NT2/D1 (cell line): Measurements from ENCODE around the gene TRIM31.

Experiments used
- DNase-seq: peaks from one replicate; pipeline ENCODE4 v3.0.0-alpha.2; 2011; ENCODE audit warnings: low read depth, low spot score
- H3K27me3 ChIP-seq: 2 replicates; pipeline ENCODE4 v1.6.0; 2011; ENCODE audit warnings: mild to moderate bottlenecking; ENCODE audit not compliant: insufficient read length, insufficient read depth
- H3K36me3 ChIP-seq: 2 replicates; pipeline ENCODE4 v1.6.1; 2011; ENCODE audit warnings: mild to moderate bottlenecking, low read length, mixed read lengths; ENCODE audit not compliant: insufficient read depth, insufficient read length
- H3K4me1 ChIP-seq: 2 replicates; pipeline ENCODE4 v1.5.1; 2011; ENCODE audit not compliant: insufficient read depth, insufficient read length
- H3K4me3 ChIP-seq: 2 replicates; pipeline ENCODE4 v1.5.1; 2011; ENCODE audit warnings: low read depth; ENCODE audit not compliant: insufficient read length
- H3K9ac ChIP-seq: 2 replicates; pipeline ENCODE4 v1.6.0; 2011; ENCODE audit warnings: low read depth; ENCODE audit not compliant: insufficient read length
- H3K9me3 ChIP-seq: 2 replicates; pipeline ENCODE4 v1.5.1; 2011; ENCODE audit warnings: mild to moderate bottlenecking, low read length; ENCODE audit not compliant: insufficient read depth
- SUZ12 ChIP-seq: IDR thresholded peaks from 2 replicates; pipeline ENCODE4 v1.6.1; 2011; ENCODE audit not compliant: insufficient read length, insufficient read depth; ENCODE audit errors: extremely low read depth
- YY1 ChIP-seq: IDR thresholded peaks from 2 replicates; pipeline ENCODE4 v1.6.1; 2011; ENCODE audit not compliant: insufficient read length, insufficient read depth
- ZNF274 ChIP-seq: IDR thresholded peaks from 2 replicates; pipeline ENCODE4 v1.6.1; 2011; ENCODE audit warnings: mild to moderate bottlenecking, low read depth, low read length

TRIM31 gene

DNA sequence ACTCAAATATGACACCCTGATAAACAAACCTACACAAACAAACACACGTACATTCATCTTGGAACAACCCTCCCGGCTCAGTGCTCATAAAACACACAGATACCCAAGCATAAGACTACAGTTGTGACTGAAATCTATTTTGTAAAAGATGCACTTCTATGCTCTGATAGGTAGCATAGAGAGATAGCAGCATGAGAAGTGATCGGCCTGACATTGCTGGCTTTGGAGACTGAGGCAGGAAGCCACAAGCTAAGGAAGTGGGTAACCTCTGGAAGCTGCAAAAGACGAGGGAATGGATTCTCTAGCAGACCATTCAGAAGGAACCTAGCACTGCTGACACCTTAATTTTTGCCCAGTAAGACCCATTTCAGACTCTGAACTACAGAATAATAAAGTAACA, 35.7 kb downstream of the TRIM31 start:
- H3K36me3 ChIP-seq, result no peaks in the 10 kb centered on the region
- H3K9me3 ChIP-seq, result no peaks in the 10 kb centered on the region
- peaks cover 11% of the 10 kb centered on the region for H3K4me1 ChIP-seq
- H3K9ac ChIP-seq, result no peak overlapping the region
- TF ChIP-seq SUZ12 (no peak), ZNF274 (no peak), YY1 (no peak)
- H3K4me3 ChIP-seq, result no peak overlapping the region
- H3K27me3 ChIP-seq, result peaks cover 24% of the 10 kb centered on the region
- DNase-seq, result no peak

DNA sequence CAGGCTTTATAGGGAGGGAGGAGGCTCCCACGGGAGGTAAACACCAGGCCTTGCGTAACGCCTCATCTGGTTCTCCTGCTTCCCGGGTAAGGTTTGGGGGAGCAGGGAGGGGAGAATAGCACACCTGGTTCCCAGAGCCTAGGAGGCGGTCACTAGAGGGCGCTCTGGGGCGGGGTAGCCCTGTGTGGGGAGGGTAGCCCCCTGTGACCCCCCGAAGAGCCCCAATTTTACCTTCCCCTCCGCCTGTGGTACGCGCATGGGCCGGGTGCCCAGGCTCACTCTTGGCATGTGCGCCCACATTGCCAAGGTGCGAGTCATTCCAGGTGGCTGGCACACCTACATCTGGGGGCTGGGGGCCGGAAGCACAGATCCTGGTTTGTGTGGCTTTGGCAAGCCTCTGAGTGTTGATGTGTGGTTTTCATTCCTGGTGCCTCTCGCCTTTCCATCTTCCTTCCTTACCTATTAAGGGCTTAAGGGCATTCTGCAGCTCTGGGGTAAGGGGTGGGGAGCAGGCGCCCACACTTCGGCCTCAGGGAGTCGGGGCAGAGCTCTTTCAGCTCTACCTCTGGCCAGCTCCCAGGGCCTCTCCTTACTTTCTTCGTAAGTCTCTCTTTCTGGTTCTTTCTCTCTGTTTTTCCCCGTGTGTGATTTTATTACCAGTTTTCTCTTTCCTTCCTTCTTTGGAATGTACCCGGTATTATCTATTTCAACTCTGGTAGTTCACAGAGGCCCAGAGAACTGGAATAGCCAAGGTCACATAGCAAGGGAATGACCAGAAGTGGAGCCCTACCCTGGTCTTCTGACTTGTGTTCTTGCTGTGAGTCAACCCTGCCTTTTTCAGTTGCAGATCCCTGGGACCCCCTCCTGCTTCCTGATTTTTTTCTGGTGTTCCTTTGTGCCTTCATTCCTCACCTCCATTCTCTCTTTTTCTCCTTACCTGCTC, 36.8 kb downstream of the TRIM31 start:
- Histone ChIP-seq H3K9ac (peak overlapping the region; percentile 74), H3K4me3 (peak overlapping the region; percentile 59)

DNA sequence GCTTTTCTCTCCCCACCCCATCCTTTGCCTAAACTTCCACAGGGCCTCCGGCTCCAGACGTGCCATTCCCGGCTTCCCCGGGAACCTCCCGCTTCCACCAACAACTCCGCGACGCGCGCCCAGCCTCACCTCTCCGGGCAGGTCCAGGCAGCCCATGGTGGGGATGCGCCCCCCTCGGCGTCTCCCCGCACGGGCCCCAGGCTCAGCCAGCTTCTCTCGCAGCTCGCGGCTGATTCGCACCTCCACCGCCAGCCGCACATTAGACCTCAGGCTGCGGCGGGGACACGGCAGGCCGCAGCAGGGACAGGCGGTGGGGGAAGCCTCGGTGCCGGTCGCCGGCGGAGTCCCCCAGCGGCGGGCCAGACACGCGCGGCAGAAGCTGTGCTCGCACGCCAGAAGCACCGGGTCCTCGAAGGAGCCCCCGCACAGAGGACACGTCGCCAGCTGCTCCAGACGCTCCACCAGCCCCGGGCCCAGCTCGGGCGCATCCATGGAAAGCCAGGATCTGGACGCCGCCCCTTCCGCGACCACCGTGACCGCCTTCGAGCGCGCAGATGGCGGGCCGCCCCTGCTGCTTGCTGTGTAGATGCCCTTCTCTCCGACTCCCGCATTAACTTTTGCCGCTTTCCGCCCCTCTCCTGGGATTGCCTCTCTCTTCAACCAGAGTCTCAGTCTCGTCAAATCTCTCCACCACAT, 37.6 kb downstream of the TRIM31 start, which contains the start of gene RNF39:
Gene RNF39, minus strand, starts transcription at position 676 of the 696 bp plus-strand sequence. Its CDS starts 184 bp downstream, at position 492.
- peak within 1 kb of the TSS; percentile 59 for H3K4me3 ChIP-seq
- peak within 1 kb of the TSS; percentile 74 for H3K9ac ChIP-seq
- no peak for DNase-seq
- H3K36me3 ChIP-seq, result no peaks in the 10 kb centered on the region
- peaks cover 24% of the 10 kb centered on the region for H3K27me3 ChIP-seq
- H3K9me3 ChIP-seq, result no peaks in the 10 kb centered on the region
- TF ChIP-seq YY1 (no peak), ZNF274 (no peak)
- peaks cover 13% of the 10 kb centered on the region for H3K4me1 ChIP-seq

More for the DNA sequence above, 36.8 kb downstream of the TRIM31 start:
- no peak for DNase-seq
- H3K4me1 ChIP-seq, result peaks cover 13% of the 10 kb centered on the region
- H3K27me3 ChIP-seq, result peaks cover 24% of the 10 kb centered on the region
- TF ChIP-seq ZNF274, result no peak
- TF ChIP-seq YY1, result no peak
- TF ChIP-seq SUZ12, result no peak
- H3K36me3 ChIP-seq, result no peaks in the 10 kb centered on the region
- no peaks in the 10 kb centered on the region for H3K9me3 ChIP-seq

DNA sequence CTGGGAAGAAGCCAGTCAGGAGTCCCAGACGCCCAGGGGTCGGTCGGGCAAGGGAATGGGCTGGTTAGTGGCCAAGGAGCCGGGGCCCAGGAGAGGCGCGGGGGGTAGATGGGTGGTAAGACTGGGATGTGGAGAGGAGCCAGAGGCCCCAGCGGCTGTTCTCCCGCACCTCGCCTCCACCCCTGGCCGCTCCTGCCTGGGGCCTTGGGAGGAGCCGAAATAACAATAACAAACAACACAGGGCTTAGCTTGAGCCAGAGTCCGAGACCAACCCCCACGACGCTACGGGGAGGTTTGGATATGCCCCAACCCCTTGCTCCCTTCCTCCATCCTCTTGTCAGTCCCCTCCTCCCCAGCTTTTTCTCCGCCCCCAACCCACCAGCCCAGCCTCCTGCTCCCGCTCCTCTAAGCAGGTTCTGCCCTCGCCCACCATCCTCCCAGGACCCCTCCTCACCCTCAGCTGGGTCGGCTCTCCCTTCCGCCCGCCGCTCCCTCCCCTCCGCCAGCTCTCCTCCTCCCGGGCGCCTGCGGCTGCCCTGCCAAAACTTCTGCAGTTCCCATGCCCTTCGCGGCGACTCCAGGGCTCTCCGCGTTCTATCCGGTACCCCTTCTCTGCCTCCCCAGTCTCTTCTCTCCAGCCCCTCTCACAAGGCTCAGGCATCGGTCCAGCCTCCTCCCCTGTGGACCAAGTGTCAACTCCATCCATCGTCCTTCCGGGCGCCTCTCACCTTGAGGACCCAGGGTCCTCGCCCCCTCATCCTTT, 38.4 kb downstream of the TRIM31 start:
- Histone ChIP-seq H3K36me3 (peaks cover 6% of the 10 kb centered on the region), H3K4me3 (peak overlapping the region; percentile 59), H3K27me3 (peaks cover 24% of the 10 kb centered on the region), H3K4me1 (peaks cover 13% of the 10 kb centered on the region), H3K9ac (peak overlapping the region; percentile 74), H3K9me3 (no peaks in the 10 kb centered on the region)
- DNase-seq, result no peak
- TF ChIP-seq ZNF274 (no peak), YY1 (no peak), SUZ12 (no peak)

DNA sequence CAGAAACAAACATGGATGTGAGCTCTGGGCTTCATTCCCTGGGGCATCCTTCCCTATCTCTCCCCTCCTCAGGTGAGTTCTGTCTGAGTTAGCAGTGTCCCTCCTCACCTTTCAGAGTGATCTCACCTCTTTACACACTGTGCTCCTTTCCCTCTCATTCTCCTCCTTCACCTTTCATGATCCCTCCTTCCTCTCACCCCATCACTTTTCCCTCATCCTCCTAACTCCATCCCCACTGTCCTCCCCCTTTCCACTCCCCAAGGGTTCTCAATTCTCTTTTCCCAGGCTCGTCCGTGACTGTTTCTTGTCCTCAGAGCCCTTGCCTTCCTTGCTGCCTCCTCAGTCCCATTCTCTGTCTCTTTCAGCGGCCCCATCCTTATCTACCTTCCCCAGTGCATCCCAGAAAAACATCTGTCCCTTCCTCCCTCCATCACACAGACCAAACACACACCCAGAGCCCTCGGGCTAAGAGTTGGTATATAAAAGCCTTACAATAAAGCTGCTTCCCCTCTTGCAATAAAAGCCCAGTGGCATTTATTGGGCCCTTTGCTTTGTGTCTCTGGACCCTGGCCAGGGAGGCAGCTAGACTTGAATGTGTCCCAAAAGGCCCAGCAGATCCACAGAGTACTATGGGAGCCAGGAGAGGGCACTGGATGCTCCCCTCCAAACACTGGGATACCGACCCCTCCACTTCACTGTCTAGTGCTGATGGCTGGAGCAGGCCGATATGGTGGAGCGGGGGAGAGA, 39.2 kb downstream of the TRIM31 start:
- no peaks in the 10 kb centered on the region for H3K9me3 ChIP-seq
- H3K4me3 ChIP-seq, result peak overlapping the region; percentile 59
- H3K4me1 ChIP-seq, result peaks cover 13% of the 10 kb centered on the region
- DNase-seq, result no peak
- peaks cover 24% of the 10 kb centered on the region for H3K27me3 ChIP-seq
- TF ChIP-seq YY1, result no peak
- no peak for TF ChIP-seq ZNF274
- H3K36me3 ChIP-seq, result peaks cover 14% of the 10 kb centered on the region
- peak overlapping the region; percentile 6 for H3K9ac ChIP-seq

DNA sequence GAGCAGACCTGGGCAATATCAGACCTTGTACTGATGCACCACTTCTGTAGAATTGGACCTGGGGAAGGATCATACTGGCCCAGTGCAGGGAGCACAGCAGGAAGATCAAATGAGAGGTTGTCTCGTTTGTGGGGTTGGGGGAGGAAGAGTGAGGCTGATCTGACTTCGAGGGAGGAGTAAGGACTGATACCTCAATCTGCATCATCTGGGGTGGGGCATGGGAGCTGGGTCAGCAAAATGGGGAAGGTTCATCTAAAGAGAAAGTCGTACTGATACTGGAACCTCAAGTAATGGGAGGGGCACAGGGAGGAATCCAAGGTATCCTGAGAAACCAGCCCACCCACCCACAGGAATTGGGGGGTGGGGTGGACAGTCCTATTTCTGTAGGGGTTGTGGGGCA, 41.0 kb downstream of the TRIM31 start:
- H3K9ac ChIP-seq, result no peak overlapping the region
- peaks cover 24% of the 10 kb centered on the region for H3K27me3 ChIP-seq
- no peak overlapping the region for H3K4me3 ChIP-seq

More for the DNA sequence above, 41.0 kb downstream of the TRIM31 start:
- peaks cover 13% of the 10 kb centered on the region for H3K4me1 ChIP-seq
- peaks cover 14% of the 10 kb centered on the region for H3K36me3 ChIP-seq
- TF ChIP-seq SUZ12 (no peak), YY1 (no peak), ZNF274 (no peak)
- DNase-seq, result no peak
- H3K9me3 ChIP-seq, result no peaks in the 10 kb centered on the region
